ENCODE results near the gene KCNG1. TPM values are rescaled to one million over a fixed set of nuclear protein-coding genes. Genes with fewer than 3 reads are reported as not detected.
A peak's percentile ranks its signal among the peaks of the same experiment; 100 is the strongest.

KCNG1 gene
- total RNA-seq, 1 donor from 2014 or later, result 0.30 TPM

DNA sequence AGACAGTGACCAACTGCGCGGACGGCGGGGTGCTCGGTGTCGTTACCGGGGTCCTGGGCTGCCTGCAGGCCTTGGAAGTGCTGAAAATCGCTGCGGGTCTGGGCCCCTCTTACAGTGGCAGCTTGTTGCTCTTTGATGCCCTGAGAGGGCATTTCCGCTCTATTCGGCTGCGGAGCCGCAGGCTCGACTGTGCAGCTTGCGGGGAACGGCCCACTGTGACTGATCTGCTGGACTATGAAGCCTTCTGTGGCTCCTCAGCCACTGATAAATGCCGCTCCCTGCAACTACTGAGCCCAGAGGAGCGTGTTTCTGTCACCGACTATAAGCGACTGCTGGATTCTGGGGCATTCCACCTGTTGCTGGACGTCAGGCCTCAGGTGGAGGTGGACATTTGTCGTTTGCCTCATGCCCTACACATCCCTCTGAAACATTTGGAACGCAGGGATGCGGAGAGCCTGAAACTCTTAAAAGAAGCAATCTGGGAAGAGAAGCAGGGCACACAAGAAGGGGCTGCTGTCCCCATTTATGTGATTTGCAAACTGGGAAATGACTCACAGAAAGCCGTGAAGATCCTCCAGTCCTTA, 63.3 kb downstream of the KCNG1 start:
- Histone ChIP-seq H3K27me3 (ENCODE audit: low read depth) (no peaks in the 10 kb centered on the region), H3K36me3 (peaks cover 20% of the 10 kb centered on the region), H3K4me3 (peak overlapping the region; percentile 96), H3K9me3 (replicated peaks) (peaks cover 3% of the 10 kb centered on the region), H3K27ac (replicated peaks) (peak overlapping the region; percentile 96), H3K4me1 (peaks cover 68% of the 10 kb centered on the region)
- no peak for DNase-seq
- intact Hi-C loops (cut with micrococcal nuclease), result no loop called here
- TF ChIP-seq, protein P1, sequence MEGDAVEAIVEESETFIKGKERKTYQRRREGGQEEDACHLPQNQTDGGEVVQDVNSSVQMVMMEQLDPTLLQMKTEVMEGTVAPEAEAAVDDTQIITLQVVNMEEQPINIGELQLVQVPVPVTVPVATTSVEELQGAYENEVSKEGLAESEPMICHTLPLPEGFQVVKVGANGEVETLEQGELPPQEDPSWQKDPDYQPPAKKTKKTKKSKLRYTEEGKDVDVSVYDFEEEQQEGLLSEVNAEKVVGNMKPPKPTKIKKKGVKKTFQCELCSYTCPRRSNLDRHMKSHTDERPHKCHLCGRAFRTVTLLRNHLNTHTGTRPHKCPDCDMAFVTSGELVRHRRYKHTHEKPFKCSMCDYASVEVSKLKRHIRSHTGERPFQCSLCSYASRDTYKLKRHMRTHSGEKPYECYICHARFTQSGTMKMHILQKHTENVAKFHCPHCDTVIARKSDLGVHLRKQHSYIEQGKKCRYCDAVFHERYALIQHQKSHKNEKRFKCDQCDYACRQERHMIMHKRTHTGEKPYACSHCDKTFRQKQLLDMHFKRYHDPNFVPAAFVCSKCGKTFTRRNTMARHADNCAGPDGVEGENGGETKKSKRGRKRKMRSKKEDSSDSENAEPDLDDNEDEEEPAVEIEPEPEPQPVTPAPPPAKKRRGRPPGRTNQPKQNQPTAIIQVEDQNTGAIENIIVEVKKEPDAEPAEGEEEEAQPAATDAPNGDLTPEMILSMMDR (IDR thresholded peaks at IDR 0.05; ENCODE audit: borderline replicate concordance), result no peak

DNA sequence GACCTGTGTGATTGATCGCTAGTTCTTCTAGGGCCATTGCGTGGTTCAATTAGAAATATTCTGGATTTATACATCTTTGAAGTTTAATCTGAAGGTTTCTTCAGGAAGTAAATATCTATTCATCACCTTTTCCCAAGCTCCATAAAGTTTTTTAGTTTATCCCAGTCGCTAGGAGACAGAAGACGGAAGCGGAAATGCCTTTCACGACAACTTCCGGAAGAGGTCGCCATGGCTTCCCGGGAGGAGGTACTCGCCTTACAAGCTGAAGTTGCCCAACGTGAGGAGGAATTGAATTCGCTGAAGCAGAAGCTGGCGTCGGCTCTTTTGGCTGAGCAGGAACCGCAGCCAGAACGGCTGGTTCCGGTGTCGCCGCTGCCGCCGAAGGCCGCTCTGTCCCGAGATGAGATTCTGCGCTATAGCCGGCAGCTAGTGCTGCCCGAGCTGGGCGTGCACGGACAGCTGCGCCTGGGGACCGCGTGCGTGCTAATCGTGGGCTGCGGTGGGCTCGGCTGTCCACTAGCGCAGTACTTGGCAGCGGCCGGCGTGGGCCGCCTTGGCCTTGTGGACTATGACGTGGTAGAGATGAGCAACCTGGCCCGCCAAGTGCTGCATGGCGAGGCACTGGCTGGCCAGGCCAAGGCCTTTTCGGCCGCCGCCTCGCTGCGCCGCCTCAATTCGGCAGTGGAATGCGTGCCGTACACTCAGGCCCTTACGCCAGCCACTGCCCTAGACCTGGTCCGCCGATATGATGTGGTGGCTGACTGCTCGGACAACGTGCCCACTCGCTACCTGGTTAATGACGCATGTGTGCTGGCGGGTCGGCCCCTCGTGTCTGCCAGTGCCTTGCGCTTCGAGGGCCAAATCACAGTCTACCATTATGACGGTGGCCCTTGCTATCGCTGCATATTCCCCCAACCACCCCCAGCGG, 64.0 kb downstream of the KCNG1 start, which contains the start of gene MOCS3:
MOCS3 (plus strand) TSS at position 204 of the 928 bp plus-strand sequence; CDS start at position 229, 25 bp downstream.
- DNase-seq, result peak; percentile 69
- Histone ChIP-seq H3K9me3 (replicated peaks) (peaks cover 3% of the 10 kb centered on the region), H3K36me3 (peaks cover 28% of the 10 kb centered on the region), H3K4me3 (peak within 1 kb of the TSS; percentile 96), H3K27me3 (ENCODE audit: low read depth) (no peaks in the 10 kb centered on the region), H3K27ac (replicated peaks) (peak within 1 kb of the TSS; percentile 96), H3K4me1 (peaks cover 69% of the 10 kb centered on the region)
- TF ChIP-seq, protein P1 (IDR thresholded peaks at IDR 0.05; ENCODE audit: borderline replicate concordance), result no peak
- intact Hi-C loops (cut with micrococcal nuclease), result no loop called here

DNA sequence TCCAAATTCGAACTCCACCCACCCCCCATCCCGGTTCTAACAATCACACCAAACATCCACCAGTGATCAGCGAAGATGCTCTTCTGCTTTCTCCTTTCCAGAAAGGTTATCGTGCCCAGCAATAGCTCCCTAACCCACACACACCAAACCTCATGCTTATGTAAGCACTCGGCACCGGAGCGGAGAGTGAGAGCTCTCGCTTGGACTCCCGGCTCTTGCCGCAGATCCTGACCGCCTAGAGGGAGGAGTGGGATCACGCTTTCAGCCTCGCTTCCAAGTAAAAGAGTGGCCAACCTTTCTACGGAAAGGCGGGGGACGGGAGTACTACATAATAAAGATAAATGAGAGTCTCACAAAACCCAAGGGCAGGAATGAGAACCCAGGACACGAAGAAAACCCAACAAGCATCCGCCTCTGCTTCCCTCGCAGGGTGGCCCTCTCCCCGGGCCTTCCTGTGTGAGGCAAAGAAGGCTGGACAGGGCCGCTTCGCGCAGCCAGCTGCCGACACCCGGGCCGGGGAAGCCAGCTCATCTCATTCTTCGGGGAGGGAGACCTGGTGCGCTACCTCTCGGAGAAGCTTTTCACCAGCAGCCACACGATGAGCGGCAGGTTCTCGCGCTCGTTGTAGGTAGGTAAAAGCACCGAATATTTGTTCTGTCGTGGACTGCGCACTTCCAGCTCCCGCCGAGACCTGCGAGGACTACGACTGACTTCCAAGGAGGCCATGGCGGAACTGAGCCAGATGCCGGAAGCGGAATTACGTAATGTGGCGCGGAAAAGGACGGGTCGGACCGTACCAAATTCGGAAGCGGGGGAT, 64.9 kb downstream of the KCNG1 start, which contains the start of gene DPM1:
DPM1 (minus strand) TSS at position 735 of the 817 bp plus-strand sequence; CDS start at position 726, 9 bp downstream.
- H3K27ac ChIP-seq (replicated peaks), result peak within 1 kb of the TSS; percentile 96
- intact Hi-C loops (cut with micrococcal nuclease), result no loop called here
- H3K9me3 ChIP-seq (replicated peaks), result peaks cover 3% of the 10 kb centered on the region
- peak; percentile 86 for DNase-seq
- H3K27me3 ChIP-seq (ENCODE audit: low read depth), result no peaks in the 10 kb centered on the region
- H3K4me3 ChIP-seq, result peak within 1 kb of the TSS; percentile 96
- peaks cover 73% of the 10 kb centered on the region for H3K4me1 ChIP-seq
- peaks cover 36% of the 10 kb centered on the region for H3K36me3 ChIP-seq
- TF ChIP-seq, protein P1 (IDR thresholded peaks at IDR 0.05; ENCODE audit: borderline replicate concordance), result no peak

DNA sequence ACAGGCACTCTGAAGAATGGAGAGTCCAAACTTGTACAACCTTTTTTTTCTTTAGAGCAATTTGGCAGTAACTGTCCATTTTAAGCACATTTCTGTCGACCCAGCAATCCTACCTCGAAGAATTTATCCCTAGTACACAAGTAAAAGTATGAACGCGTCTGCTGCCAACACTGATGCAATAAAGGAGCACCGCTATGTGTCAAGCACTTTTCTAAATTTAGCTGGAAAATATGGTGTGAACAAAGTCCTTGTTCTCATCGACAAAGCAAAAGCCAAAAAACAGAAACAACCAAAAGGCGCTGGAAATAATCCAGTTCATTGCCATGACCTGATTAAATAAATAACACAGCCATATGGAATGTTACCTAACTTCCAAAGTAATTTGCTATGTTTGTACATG, 65.6 kb downstream of the KCNG1 start:
- Histone ChIP-seq H3K4me3 (peak overlapping the region; percentile 96), H3K4me1 (peaks cover 73% of the 10 kb centered on the region), H3K27ac (replicated peaks) (peak overlapping the region; percentile 96), H3K27me3 (ENCODE audit: low read depth) (no peaks in the 10 kb centered on the region), H3K36me3 (peaks cover 39% of the 10 kb centered on the region), H3K9me3 (replicated peaks) (peaks cover 2% of the 10 kb centered on the region)
- DNase-seq, result no peak
- TF ChIP-seq, protein P1 (IDR thresholded peaks at IDR 0.05; ENCODE audit: borderline replicate concordance), result no peak
- intact Hi-C loops (cut with micrococcal nuclease), result no loop called here

GRCh38 chr20:50953821-50954220, 69.1 kb downstream of the KCNG1 start:
- no peak overlapping the region for H3K4me3 ChIP-seq
- no peak overlapping the region for H3K27ac ChIP-seq (replicated peaks)
- DNase-seq, result no peak
- H3K4me1 ChIP-seq, result peaks cover 53% of the 10 kb centered on the region
- peaks cover 58% of the 10 kb centered on the region for H3K36me3 ChIP-seq
- TF ChIP-seq, protein P1 (IDR thresholded peaks at IDR 0.05; ENCODE audit: borderline replicate concordance), result no peak
- intact Hi-C loops (cut with micrococcal nuclease), result no loop called here
- H3K9me3 ChIP-seq (replicated peaks), result no peaks in the 10 kb centered on the region
- no peaks in the 10 kb centered on the region for H3K27me3 ChIP-seq (ENCODE audit: low read depth)
